GM12878 (cell line): ENCODE results near the gene PPFIA4. TPM values are rescaled to one million over a fixed set of nuclear protein-coding genes. Genes with fewer than 3 reads are reported as not detected.

Experiments used
- ATAC-seq: fragments of 200-7000 bp; cut with Tn5 transposase; 3 replicates; pipeline ENCODE4 v1.9.1; 2020; ENCODE audit warnings: mild to moderate bottlenecking, moderate library complexity
- BruUV-seq: library from RNA; stranded (reverse); fragments of 400-500 nt; replicated peaks from 2 replicates; lab custom pipeline; 2021; lab: Mats Ljungman, UMichigan
- CTCF ChIA-PET: fragments of 300-600 bp; sonication (Branson Sonifier 250); formaldehyde crosslinking; extraction: SDS; loops from one replicate; lab custom pipeline; 2021; ENCODE audit warnings: inconsistent platforms; lab: Yijun Ruan, JAX
- POLR2A ChIA-PET: fragments of 350-600 bp; formaldehyde crosslinking; extraction: SDS; loops from one replicate; lab custom pipeline; 2021; ENCODE audit warnings: inconsistent platforms; lab: Charles Lee
- RAD21 ChIA-PET: fragments of 300-600 bp; sonication (Branson Sonifier 250); formaldehyde crosslinking; loops from one replicate; lab custom pipeline; 2023; ENCODE audit warnings: antibody characterized with exemption; ENCODE audit not compliant: unreplicated experiment; lab: Charles Lee
- SMC1A ChIA-PET: fragments of 300-600 bp; sonication (Branson Sonifier 250); formaldehyde crosslinking; loops from one replicate; lab custom pipeline; 2023; ENCODE audit not compliant: unreplicated experiment, uncharacterized antibody; lab: Charles Lee
- DNase-seq: peaks from one replicate; pipeline ENCODE4 v3.0.0-alpha.2; 2011; ENCODE audit warnings: low read depth, low spot score
- FAIRE-seq: peaks from 3 replicates; lab custom pipeline; 2011; peaks lifted over from hg19 to GRCh38; lab: Jason Lieb, UNC
- H2AFZ ChIP-seq: 2 replicates; pipeline ENCODE4 v1.6.0; 2011; ENCODE audit warnings: low read depth, low read length, control low read depth; ENCODE audit not compliant: control insufficient read depth
- H3K27ac ChIP-seq: 2 replicates; pipeline ENCODE4 v1.5.1; 2011; ENCODE audit warnings: control low read depth; ENCODE audit not compliant: control insufficient read depth, insufficient read depth
- H3K27me3 ChIP-seq, 2 experiments: replicated peaks in 1 of 2; 2 replicates each; pipeline versions ENCODE4 v1.6.0 to v1.6.1; 2011; ENCODE audit warnings: low read length in 1 of 2; ENCODE audit not compliant: control insufficient read depth in 2 of 2, insufficient read depth in 2 of 2
- H3K36me3 ChIP-seq, 2 experiments: 2 replicates each; pipeline ENCODE4 v1.5.1; 2011; ENCODE audit warnings: low read length in 1 of 2; ENCODE audit not compliant: control insufficient read depth in 2 of 2, insufficient read depth in 2 of 2
- H3K4me1 ChIP-seq: 2 replicates; pipeline ENCODE4 v1.6.1; 2011; ENCODE audit warnings: mild to moderate bottlenecking, low read length, moderate library complexity, mixed read lengths; ENCODE audit not compliant: control insufficient read depth, insufficient read depth
- H3K4me2 ChIP-seq: 2 replicates; pipeline ENCODE4 v1.6.0; 2011; ENCODE audit warnings: control low read depth; ENCODE audit not compliant: control insufficient read depth, insufficient read depth
- H3K4me3 ChIP-seq: fragments of 200-600 bp; sonication (generic); 2 replicates; pipeline ENCODE4 v1.5.1; 2016
- H3K79me2 ChIP-seq: 2 replicates; pipeline ENCODE4 v1.6.0; 2011; ENCODE audit warnings: low read length; ENCODE audit not compliant: control insufficient read depth, insufficient read depth
- H3K9ac ChIP-seq: 2 replicates; pipeline ENCODE4 v1.8.0; 2011; ENCODE audit warnings: low read length, control low read depth, mixed read lengths; ENCODE audit not compliant: control insufficient read depth, insufficient read depth
- H3K9me3 ChIP-seq: replicated peaks from 3 replicates; pipeline ENCODE4 v1.5.1; 2011; ENCODE audit warnings: mild to moderate bottlenecking, low read length; ENCODE audit not compliant: control insufficient read depth, insufficient read depth
- H4K20me1 ChIP-seq: 2 replicates; pipeline ENCODE4 v1.6.0; 2011; ENCODE audit not compliant: control insufficient read depth, insufficient read depth
- ATF3 ChIP-seq: IDR thresholded peaks from 2 replicates; pipeline ENCODE4 v1.6.1; 2011; ENCODE audit warnings: low read depth, mild to moderate bottlenecking, low read length, moderate library complexity, borderline replicate concordance; ENCODE audit errors: extremely low read depth
- CHD4 ChIP-seq: fragments of 200-600 bp; sonication (generic); IDR thresholded peaks from 2 replicates; pipeline ENCODE4 v1.6.1; 2016; ENCODE audit warnings: mild to moderate bottlenecking
- E2F8 ChIP-seq: fragments of 450-650 bp; IDR thresholded peaks from 2 replicates; pipeline ENCODE4 v1.6.1; 2018; ENCODE audit warnings: mild to moderate bottlenecking, low read depth, moderate library complexity; ENCODE audit not compliant: partially characterized antibody
- SP1 ChIP-seq: IDR thresholded peaks from one replicate; pipeline ENCODE4 v1.6.1; 2011; ENCODE audit warnings: low read depth, low read length
- ZBED1 ChIP-seq: IDR thresholded peaks from 2 replicates; pipeline ENCODE4 v1.6.1; 2016; ENCODE audit warnings: borderline replicate concordance
- ZNF24 ChIP-seq: fragments of 450-650 bp; IDR thresholded peaks from 2 replicates; pipeline ENCODE4 v1.6.1; 2017; ENCODE audit warnings: antibody characterized with exemption, mild to moderate bottlenecking
- ZNF274 ChIP-seq: IDR thresholded peaks from one replicate; pipeline ENCODE4 v1.8.0; 2011; ENCODE audit not compliant: insufficient read length, insufficient read depth
- ZNF384 ChIP-seq: IDR thresholded peaks from 2 replicates; pipeline ENCODE4 v1.6.1; 2012; ENCODE audit warnings: low read depth, mild to moderate bottlenecking, low read length, improper control_type of control experiment, borderline replicate concordance
- WGBS: methylation state at CpG from one replicate; pipeline ENCODE4 v1.1.6; 2016; ENCODE audit warnings: low lambda C conversion rate; ENCODE audit not compliant: insufficient replicate concordance, insufficient coverage; ENCODE audit errors: missing lambda C conversion rate; 5-methylcytosine and 5-hydroxymethylcytosine counted together
- in situ Hi-C: fragments of 300-500 bp; cut with MboI; formaldehyde crosslinking; loops from 9 replicates; pipeline ENCODE4 v1.14.3; 2018; ENCODE audit warnings: mixed read lengths
- intact Hi-C: fragments of 100-400 bp; cut with micrococcal nuclease; formaldehyde crosslinking; loops from one replicate; pipeline ENCODE4 v1.14.2; 2022; ENCODE audit not compliant: unreplicated experiment
- polyA plus RNA-seq, 11 experiments: library from polyadenylated mRNA; depleted of rRNA in 4 of 11; unstranded in 6 of 11; stranded (reverse) in 5 of 11; fragments of >200 nt; fragmentation: Nextera tagmentation in 4 of 11; fragmentation: Illumina TruSeq in 1 of 11; extraction: Ambion mirVana in 4 of 11; extraction: Trizol in 1 of 11; gene quantifications; 1 replicate in 1 of 11; 2 replicates in 10 of 11; pipeline versions ENCODE4 v1.2.1 to v1.2.3, GENCODE V29; 2011 to 2016; ENCODE audit warnings: inconsistent platforms in 2 of 11, missing spikeins in 2 of 11, low read depth in 1 of 11
- total RNA-seq, 4 experiments: library from RNA; depleted of rRNA in 3 of 4; stranded (reverse); fragments of >200 nt in 3 of 4; fragmentation: Illumina TruSeq in 1 of 4; extraction: Trizol in 1 of 4; gene quantifications; 2 replicates each; pipeline versions ENCODE4 v1.2.1 to v1.2.3, GENCODE V29; 2013 to 2021

Gene PPFIA4
- total and polyA plus RNA-seq, 10 of the 15 experiments (the other 5 are each of a cell fraction or from before 2014, with no cell fraction given): 0.02 to 19.7 (median 0.34) TPM; not detected in 1

GRCh38 chr1:203065191-203065590 lies 38.9 kb downstream of the PPFIA4 start:
- no peak overlapping the region for H2AFZ ChIP-seq
- H4K20me1 ChIP-seq: no peaks in the 10 kb centered on the region
- H3K9ac ChIP-seq: no peak overlapping the region
- H3K4me2 ChIP-seq: no peak overlapping the region
- H3K27ac ChIP-seq: no peak overlapping the region
- H3K36me3 ChIP-seq: no peaks in the 10 kb centered on the region
- in situ Hi-C loops (no loop called here), intact Hi-C loops (no loop called here)
- 37% methylated on average over 7 of the region's 7 CpGs for WGBS
- H3K4me1 ChIP-seq: no peaks in the 10 kb centered on the region; the same call in 1 of the 2 replicates
- no peak for ATAC-seq
- ChIA-PET CTCF (interaction anchor here (0.9 to 1.7 kb wide), 3 partner anchors 13 to 202 kb away, joined by 3 to 5 read pairs (median 5); no protein-coding TSS in a partner anchor), RAD21 (no interaction called here), POLR2A (interaction anchor here (0.6 to 1.6 kb wide), 2 partner anchors 26 to 56 kb away, joined by 3 to 5 read pairs; no protein-coding TSS in a partner anchor), SMC1A (interaction anchor here (1.9 kb wide), 1 partner anchor 26 kb away, joined by 6 read pairs; no protein-coding TSS in a partner anchor)
- no peak for FAIRE-seq
- H3K9me3 ChIP-seq: no peaks in the 10 kb centered on the region
- no peak for TF ChIP-seq ZNF384
- no peak for TF ChIP-seq CHD4
- no peak for TF ChIP-seq ZNF274
- TF ChIP-seq ATF3: no peak
- no peak for TF ChIP-seq ZNF24
- no peak for TF ChIP-seq E2F8
- no peak for TF ChIP-seq ZBED1
- no peak for TF ChIP-seq SP1
- H3K4me3 ChIP-seq: no peak overlapping the region
- H3K79me2 ChIP-seq: no peaks in the 10 kb centered on the region
- no peaks in the 10 kb centered on the region for H3K27me3 ChIP-seq
- BruUV-seq: no TSS peak
- DNase-seq: no peak
